ENCODE data around the gene TMEM17.

TMEM17 gene

DNA sequence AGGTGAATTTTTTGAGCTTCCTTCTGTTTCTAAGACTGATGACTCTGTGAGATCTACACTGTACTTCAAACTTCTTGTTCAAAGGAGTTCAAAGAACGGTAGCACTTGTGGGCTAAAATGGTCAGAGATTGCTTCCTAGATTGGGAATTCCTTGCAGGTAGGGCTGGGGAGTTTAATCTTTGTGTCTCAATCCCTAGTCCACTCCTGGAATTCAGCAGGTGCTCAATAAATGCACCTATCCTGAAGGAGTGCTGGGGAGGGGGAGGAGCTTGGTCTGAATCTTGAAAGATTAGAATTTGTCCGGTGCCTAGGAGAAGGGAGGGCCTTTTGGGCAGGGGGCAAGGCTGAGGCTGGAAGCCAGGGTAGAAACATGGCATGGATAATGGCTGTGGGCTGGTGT lies 34.6 kb downstream of the TMEM17 start:
- DNase-seq = no peak

DNA sequence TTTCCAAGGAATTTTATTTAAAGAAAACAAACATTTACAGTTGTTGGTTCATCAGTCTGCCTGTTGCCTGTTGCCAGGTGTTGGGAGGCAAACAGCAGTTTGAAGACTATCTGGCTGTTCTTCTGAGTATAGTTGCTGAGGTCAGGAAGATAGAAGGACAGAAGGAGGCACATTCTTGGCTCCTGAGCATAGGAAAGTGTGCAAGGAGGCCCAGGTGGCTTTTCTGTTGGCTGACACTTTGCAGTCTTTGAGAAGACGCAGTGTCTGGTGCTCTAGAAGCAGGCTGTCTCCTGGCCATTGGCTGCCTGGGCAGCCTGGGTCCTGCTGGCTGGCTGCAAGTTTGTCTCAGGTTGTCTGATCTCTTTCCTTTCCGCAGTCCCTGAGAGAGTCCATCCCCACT lies 36.4 kb downstream of the TMEM17 start:
- no peak for DNase-seq

DNA sequence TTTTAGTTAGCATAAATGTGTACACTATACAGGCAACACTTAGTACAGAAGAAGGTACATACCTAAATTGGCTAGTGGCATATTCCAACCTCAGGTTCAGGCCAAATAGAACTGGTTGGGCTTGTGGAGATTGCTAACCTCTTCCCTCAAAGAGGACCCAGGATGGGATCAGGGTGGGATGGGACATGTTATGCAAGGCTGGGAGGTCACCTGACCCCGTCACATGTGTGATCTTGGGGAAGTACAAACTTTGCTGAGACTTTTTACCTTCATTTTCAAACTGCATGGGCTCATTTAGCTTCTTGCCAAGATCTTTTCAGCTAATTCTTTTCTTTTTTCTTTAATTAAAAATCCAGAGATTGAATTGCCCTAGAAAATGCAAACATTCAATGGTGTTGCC lies 36.9 kb downstream of the TMEM17 start:
- no peak for DNase-seq

DNA sequence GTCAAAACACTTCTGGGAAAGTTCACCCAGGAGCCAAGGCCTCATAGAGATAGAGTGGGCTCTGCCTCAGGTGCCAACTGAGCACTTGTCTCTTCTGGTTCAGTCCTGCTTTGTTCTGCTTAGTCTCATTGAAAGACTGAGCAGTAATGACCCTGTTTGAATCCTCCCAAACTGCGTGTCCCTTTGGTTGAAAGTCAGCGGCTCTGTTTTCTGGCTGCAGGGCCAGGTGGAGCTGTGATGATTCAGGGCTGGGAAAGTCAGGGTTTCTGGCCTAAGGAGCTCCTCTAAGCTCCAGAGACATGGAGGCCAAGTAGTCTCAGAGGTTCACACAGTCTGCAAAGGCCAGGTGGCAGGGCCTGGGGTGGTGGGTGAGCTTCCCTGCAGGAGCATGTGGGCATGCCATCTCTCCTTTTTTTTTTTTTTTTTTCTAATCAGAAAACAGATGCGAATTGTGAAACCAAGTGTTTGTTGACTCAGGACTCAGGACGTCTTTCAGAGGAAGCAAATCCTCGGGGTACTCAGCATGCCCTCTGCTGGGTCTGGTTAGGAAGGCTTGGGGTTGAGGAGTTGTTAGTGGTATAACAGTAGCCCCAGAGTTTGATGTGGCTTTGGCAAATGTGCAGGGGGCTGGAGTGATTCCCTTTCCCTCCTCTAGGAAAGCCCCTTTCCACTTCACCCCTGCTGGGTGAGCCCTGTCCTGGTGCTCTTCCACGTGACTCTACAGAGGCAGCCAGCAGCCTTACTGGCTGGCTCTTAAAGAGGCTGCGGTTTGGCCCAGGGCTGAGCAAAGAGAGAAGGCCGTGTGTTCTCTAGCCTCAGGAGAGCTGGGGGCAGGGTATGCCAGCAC lies 38.3 kb downstream of the TMEM17 start:
- no peak for DNase-seq

DNA sequence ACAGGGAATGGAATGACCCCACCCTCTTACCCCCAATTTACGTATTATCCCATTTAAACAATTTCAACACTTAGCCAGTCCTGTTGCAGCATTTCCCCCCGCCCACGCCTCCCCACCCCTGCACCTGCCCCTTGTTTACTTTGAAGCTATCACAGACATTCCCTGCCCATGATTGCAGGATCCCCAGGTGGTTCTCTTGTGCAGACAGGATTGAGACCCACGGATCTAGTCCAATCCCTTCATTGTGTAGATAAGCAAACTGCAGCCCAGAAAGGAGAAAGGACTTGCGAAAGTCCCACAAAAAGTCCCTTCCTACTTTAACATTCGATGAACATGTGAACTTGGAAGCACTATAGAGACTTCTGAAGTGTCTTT lies 38.9 kb downstream of the TMEM17 start:
- DNase-seq = no peak

DNA sequence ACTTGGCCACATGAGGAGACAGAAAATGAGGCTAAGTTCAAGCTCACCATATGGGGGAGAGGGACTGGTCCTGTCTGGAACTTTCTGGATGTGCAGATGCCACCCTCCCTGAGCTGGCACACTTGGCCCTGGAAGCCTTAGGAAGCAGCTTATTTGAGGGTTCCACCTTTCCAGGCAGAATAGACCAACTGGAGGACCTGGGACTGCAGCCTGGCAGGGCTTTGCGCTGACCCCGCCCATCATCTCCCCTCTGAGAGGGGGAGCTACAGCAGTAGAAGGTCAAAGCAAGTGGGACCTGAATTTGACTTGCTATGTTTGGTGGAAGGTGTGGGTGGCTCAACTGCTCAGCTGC lies 39.5 kb downstream of the TMEM17 start:
- DNase-seq = no peak

DNA sequence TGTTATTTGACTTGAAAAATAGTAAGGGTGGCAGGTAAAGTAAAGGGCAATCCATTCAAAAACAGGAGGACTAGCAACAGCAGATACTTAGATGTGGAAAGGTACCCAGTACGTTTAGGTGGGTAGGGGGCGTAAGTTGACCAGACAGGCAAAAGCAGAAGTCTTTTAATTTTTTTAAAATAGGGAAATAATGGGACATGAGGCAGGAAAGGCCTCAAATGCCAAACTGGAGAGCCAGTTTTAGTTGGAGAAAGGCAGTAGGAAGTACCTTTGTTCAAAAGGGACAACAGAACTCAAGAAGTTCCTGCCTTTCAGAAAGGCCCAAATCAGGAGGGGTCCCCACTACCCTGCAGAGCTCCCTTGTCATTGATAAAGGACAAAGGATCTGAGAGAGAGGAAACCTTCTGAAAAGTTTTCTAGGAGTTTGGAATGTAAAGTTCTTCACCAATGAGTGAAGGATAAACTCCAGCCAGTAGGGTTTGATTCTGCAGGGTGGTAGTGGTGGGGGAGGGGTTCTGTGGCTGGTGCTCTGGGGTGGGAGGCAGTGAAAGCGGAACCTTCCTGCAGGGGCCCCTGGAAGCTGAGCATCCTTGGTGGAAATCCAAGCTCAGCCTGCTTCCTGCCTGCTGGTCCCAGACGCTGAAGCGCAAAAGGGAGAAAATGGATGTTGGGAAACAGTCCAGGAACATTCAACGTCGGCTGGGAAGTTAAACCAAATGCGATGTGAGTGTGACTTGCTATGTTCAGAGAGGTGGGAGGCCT lies 40.1 kb downstream of the TMEM17 start:
- no peak for DNase-seq

DNA sequence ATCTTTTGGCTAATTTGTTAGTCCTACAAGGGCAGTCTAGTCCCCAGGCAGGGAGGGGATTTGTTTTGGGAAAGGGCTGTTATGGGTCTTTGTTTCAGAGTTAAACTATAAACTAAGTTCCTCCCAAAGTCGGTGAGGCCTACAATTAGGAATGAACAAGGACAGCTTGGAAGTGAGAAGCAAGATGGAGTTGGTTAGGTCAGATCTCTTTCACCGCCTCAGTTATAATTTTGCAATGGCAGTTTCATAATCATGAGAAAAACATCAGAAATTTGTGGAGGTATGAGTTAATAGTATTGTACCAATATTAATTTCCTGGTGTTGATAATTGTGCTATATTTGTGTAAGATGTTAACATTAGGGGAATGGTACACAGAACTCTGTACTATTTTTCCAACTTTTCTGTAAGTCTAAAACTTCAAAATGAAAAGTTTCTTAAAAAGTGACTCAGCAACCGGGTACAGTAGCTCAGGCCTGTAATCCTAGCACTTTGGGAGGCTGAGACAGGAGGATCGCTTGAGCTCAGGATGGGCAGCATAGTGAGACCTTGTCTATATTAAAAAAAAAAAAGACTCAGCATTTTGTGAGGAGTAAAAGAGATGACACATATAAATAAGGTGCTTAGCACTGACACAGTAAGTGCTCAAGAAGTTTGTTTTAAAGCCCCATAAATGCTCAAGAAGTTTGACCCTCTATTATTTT lies 40.8 kb downstream of the TMEM17 start:
- DNase-seq = no peak

DNA sequence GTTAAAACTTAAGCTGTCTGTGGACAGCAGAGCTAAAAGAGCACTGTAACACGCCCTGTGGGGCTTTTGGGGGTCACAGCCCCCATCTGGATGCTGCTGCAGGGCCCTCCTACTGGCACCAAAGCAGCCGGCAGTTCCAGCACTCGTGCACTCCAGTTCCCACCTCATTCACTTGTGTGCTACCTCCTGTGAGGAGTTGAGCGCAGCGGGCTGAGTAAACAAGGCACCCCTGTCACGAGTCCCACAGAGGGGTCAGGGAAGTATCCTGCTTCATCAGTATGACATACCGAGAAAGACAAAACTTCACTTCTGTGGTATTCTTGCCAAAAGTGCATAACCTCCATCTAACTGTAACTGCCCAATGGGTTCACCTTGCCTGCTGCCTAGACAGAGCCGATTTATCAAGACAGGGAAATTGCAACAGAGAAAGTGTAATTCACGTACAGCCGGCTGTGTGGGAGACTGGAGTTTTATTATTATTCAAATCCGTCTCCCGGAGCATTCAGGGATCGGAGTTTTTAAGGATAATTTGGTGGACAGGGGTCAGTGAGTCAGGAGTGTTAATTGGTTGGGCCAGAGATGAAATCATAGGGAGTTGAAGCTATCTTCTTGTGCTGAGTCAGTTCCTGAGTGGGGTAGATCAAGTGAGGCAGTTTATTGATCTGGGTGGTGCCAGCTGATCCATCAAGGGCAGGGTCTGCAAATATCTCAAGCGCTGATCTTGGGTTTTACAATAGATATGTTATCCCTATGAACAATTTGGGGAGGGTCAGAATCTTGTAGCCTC lies 41.6 kb downstream of the TMEM17 start:
- no peak for DNase-seq

DNA sequence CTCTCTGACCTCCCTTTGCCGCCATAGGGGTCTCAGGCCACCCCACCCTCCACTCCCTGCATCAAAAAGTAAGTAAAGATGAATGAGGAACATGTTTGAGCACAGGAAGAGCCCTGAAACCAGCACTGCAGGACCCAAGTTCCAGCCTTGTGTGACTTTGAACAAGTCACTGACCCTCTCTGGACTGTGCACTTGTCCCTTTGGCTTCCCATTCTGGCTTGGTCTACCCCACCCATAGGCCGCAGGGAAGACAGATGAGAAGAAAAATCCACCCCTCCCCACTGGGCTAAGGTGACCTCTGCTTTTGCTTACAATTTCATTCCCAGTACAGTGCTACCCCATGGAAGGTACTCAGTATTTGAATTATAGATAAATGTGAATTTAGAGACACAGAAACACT lies 43.8 kb downstream of the TMEM17 start:
- no peak for DNase-seq

DNA sequence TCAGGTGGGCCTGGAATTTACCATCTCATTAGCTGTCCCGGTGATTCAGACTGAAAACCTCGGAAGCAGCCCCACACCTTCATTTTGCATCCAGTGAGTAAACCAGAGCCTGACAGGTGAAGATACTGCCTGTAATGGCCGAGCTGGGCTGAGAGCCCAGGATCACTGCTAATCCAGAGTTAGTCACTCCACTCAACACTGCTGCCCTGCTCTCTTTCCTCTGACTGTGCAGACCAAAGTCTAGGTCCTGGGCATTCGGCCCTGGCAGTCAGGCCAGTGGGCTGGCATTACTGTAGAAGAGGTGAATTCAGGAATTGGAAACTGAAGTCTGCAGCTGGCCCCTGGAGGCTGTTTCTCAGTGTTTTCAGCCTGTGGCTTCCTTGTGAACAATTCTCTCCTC lies 44.3 kb downstream of the TMEM17 start:
- no peak for DNase-seq

DNA sequence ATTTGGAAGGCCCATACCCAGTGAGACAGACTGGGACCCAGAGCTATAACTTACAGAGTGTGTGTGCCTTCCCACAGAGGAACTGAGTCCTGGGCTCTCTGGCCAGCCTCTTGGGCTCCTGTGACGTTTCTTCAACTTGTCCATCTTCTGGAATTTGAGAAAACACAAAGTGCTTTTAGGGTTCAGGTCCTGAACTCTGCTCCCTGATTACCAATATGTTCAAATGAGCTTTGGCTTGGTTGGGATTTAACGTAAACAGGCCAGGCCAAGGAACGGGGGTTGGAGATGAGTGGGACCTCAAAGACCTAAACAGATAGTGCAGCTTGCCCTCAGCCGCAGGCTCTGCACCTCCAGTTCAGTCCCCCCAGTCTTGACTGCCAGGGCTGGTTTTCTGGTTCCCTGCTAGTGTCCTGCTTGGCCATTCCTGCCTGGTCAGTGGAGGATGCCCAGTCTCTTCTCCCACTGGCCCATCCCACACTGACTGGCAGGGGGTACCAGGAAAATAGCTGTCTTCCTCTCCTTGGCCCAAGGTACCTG lies 44.9 kb downstream of the TMEM17 start:
- no peak for DNase-seq

DNA sequence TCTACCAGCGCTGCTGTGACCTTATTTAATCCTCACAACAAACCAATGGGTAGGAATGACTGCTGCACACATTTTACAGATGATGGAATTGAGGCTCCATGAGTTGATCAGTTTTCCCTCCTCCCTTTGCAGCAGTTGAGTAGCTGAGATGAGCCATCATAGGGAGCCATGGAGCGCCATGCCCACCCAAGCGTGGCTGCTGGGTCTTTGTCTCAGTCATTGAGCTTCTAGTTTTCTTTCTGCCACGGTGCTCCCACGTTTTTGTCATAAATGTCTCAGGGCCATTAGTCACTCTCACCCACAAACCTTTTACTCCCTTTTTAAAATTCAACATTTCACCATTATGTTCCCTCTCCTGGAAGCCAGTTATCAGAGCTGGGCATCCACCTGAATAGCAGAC lies 45.8 kb downstream of the TMEM17 start:
- no peak for DNase-seq

DNA sequence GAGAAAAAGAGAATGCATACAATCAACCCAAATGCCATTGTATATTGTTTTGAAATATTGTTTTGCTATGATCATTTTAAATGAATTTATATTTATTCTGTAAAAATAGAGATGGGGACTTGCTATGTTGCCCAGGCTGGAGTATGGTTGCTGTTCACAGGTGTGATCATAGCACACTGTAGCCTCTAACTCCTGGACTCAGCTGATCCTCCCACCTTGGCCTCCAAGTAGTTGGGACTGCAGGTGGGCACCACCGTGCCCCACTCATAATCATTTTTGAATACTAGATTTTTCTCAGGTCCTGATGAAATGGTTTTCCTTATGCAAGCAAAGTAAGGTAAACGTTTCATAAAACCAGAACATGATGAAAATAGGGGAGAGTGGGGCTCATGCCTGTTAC lies 46.3 kb downstream of the TMEM17 start:
- no peak for DNase-seq

DNA sequence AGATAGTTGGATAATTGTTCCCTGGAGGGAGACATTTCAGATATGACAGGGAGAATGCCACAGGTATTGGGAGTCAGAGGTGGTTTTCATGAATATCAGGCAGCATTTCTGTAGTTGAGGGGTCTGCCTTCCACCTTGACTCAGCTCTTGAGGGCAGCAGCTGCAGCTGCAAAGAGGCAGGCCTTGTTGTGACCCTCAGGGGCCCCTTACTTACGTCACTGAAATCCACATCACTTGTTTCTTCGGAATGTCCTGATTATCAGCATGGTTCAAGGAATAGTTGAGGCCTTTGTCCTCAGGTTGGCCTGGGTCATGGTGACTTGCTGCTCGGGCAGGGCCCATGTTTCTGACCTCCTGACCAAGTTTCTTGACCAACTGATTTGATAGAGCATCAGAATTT lies 46.9 kb downstream of the TMEM17 start:
- DNase-seq = no peak

DNA sequence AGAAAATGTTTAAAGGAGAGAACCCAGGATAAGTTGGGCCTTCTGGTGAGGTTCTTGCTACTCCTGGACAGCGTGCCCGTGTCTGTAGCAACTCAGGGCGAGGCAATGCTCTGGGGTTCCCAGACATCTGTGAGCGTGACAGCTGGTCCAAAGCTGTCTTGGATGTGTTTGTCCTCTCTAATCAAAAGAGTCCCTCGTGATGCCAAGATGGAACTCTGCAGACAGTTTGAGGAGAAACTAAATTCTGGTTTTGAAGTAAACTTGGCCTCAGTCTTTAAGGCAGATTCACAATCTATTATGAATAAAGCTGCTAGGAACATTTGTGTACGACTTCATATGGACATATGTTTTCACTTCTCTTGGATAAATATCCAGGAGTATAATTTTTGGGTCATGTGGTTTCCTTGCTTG lies 47.3 kb downstream of the TMEM17 start:
- no peak for DNase-seq

DNA sequence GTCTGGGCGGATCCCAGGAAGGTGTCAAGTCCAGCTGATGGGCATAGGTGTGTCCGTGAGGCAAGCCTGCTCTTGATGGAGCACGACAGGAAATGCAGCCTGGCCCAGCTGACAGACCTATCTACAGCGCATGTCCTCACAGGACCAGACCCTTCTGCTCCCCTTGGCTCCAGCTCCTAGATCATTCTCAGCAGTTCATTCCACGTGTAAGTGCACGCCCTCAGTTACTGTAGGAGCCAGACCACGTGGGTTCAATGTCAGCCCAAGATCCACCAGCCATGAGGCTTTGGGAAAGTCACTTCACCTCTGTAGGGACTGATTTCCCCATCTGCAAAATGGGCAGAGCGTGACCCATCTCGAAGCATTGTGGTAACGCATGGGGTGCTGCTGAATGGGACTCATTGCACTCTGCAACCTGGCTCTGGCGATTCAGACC lies 47.8 kb downstream of the TMEM17 start:
- no peak for DNase-seq

DNA sequence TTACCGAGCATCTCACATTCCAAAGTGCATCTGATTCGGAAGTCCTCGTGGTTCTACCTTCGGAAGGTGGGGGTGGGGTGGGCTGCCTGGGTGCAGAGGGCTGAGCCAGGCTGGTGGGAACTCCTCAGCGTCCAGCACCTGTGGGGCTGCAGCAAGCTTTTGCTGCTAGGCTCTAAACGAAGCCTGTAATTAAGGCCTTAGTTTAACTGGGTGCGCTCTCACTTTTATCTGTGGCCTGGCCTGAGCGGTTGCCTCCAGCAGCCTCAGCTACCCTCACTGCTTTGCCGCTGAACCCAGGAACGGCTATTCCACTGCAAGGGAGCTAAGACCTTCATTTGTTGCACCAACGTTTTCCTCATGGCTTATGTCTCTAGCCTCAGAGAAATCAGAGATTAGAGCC lies 48.4 kb downstream of the TMEM17 start:
- DNase-seq = no peak

DNA sequence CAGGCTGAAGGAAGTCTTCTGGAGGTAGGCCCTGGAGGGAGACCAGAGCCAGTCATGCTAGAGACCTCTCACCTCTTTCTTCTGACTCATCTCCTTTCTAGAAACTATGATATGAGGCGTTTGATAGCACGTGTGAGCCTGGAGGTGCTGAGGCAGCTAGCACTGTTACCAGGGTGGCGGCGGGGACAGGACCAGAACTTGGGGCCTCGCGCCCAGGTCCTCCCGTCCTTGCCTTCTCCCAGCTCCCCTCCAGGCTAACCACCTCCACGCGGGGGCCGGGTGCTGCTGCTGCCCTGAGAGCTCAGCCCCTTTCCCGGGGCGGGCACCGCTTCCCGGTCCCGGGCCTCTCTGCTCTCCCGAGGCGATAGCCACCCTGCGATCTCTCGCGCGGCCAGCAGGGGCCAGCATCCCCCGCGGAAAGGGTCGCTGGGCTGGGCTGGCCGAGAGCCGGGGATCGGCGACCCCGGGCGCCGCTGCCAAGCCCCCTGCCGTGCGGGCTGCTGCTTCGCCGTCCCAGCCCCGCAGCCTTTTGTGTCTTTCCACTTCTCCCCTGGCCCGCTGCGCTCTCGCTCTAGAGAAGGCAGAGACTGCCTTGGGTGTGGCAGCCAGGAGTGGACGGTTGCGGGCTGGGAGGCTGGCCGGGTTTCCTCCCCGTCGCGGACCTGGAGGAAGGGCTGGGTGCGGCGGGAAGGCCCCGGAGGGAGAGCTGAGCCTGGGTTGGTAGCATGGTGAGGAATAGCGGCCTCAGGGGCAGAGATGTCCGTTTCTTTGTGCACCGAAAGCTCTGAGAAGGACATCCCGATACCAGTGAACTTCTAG lies 49.1 kb downstream of the TMEM17 start:
- DNase-seq = peak; percentile 28

DNA sequence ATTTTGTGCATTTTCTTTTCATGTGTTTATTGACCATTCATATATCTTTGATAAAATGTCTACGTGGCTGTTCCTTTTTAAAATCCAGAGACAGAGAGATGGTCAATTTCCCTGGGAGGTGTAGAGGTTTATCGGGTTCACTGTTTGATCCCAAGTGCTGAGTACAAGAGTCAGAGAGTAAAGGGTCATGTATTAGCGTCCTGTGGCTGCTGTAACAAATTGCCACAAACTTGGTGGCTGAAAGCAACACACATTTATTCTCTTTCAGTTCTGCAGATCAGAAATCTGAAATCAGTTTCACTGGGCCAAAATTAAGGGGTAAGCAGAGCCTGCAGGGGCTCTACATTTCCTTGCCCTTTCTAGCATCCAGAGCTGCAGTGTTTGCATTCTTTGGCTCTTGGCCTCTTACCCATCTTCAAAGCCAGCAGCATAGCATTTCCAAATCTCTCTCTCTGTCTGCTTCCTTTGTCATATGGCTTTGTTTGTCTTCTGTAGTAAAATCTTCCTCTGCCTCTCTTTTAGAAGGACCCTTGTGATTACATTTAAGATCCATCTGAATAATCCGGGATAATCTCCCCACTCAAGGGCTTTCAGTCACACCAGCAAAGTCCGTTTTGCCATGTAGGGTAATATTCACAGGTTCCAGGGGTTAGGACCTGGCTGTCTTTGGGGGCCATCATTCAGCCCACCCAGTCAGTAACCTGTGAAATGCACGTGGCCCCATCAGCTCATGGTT lies 49.9 kb downstream of the TMEM17 start:
- no peak for DNase-seq

DNA sequence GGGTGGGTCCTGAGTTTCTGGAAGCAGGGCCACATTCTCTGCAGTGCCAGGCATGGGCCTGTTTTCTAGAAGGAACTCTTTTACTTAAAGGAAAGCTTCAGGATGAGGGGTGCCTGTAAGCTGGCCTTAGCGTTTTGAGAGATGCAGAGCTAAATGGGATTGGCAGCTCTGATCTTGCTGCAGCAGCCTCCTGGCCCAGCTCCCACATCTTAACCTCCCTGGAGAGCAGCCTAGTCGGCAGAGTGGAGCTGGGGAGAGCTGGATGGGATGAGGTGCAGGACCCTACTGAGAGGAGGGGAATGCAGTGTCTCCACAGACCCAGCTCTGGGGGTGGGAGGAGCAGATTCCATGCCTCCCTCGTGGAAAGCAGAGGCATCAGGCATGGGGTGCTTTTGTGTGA lies 52.0 kb downstream of the TMEM17 start:
- DNase-seq = no peak
